ENCODE data around the gene SLC39A3.

The SLC39A3 gene

GRCh38 chr19:2711172-2711874 lies 28.5 kb downstream of the SLC39A3 start:
- DNase-seq (ENCODE audit: insufficient read length, low spot score) (no peak), FAIRE-seq (peak; percentile 62)
- no peak for TF ChIP-seq POLR2AphosphoS5 (IDR thresholded peaks at IDR 0.05; ENCODE audit: low read depth, low read length)

DNA sequence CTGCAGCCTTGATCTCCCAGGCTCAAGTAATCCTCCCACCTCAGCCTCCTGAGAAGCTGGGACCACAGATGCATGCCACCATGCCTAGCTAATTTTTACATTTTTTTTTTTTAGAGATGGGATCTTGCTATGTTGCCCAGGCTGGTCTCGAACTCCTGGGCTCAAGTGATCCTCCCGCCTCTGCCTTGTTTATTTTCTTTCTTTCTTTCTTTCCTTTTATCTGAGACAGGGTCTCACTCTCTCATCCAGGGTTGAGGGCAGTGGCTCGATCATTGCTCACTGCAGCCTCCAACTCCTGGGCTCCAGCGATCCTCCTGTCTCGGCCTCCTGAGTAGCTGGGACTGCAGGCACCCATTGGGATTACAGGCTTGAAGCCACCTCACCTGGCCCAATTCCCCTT lies 33.6 kb downstream of the SLC39A3 start:
- DNase-seq (ENCODE audit: insufficient read length, low spot score) (no peak), FAIRE-seq (no peak)

DNA sequence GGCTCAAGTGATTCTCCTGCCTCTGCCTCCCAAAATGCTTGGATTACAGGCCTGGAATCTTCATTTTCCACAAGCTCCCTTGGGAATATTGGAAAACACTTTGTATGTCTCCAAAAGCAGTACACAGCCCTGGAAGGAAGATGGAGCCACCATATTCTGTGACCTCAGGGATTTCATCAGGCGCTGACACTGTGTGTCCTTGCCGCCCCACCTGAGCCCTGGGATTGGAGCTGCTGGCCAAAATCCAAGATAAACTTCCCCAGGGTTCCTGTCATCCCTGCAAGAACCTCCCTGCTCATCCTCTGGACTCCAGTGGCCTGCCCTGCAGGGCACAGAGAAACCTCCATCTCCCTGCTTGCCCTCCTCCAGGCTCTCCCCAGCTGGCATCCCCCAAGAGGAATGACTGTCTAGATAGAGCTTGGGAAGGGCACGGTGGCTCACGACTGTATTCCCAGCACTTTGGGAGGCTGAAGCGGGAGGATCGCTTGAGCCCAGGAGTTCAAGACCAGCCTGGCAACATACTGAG lies 36.1 kb downstream of the SLC39A3 start:
- DNase-seq (ENCODE audit: insufficient read length, low spot score) (no peak), FAIRE-seq (no peak)
- TF ChIP-seq POLR2AphosphoS5 (IDR thresholded peaks at IDR 0.05; ENCODE audit: low read depth, low read length) = no peak
- no peak for TF ChIP-seq SPI1 (IDR thresholded peaks at IDR 0.05; ENCODE audit: low read depth, low read length)
- no peak for TF ChIP-seq TAF1 (IDR thresholded peaks at IDR 0.05; ENCODE audit: low read depth, low read length)
- TF ChIP-seq PAX5 (IDR thresholded peaks at IDR 0.05; ENCODE audit: insufficient read depth, low read length, severe bottlenecking) = no peak
- no peak for TF ChIP-seq POU2F2 (IDR thresholded peaks at IDR 0.05; ENCODE audit: low read depth, low read length)
- TF ChIP-seq POLR2A (IDR thresholded peaks at IDR 0.05; ENCODE audit: low read depth, low read length) = no peak

More for the DNA sequence above, 33.6 kb downstream of the SLC39A3 start:
- TF ChIP-seq PAX5 (IDR thresholded peaks at IDR 0.05; ENCODE audit: insufficient read depth, low read length, severe bottlenecking) (no peak), POU2F2 (IDR thresholded peaks at IDR 0.05; ENCODE audit: low read depth, low read length) (no peak), TAF1 (IDR thresholded peaks at IDR 0.05; ENCODE audit: low read depth, low read length) (no peak), POLR2A (IDR thresholded peaks at IDR 0.05; ENCODE audit: low read depth, low read length) (no peak), POLR2AphosphoS5 (IDR thresholded peaks at IDR 0.05; ENCODE audit: low read depth, low read length) (no peak), SPI1 (IDR thresholded peaks at IDR 0.05; ENCODE audit: low read depth, low read length) (no peak)

- DNase-seq (ENCODE audit: insufficient read length, low spot score) = no peak
- no peak for FAIRE-seq
- TF ChIP-seq POU2F2 (IDR thresholded peaks at IDR 0.05; ENCODE audit: low read depth, low read length) (no peak), PAX5 (IDR thresholded peaks at IDR 0.05; ENCODE audit: insufficient read depth, low read length, severe bottlenecking) (no peak), TAF1 (IDR thresholded peaks at IDR 0.05; ENCODE audit: low read depth, low read length) (no peak), POLR2AphosphoS5 (IDR thresholded peaks at IDR 0.05; ENCODE audit: low read depth, low read length) (no peak), POLR2A (IDR thresholded peaks at IDR 0.05; ENCODE audit: low read depth, low read length) (no peak), SPI1 (IDR thresholded peaks at IDR 0.05; ENCODE audit: low read depth, low read length) (no peak)
Observed at GRCh38 chr19:2703077-2703437, 36.8 kb downstream of the SLC39A3 start.

GRCh38 chr19:2702170-2703076 lies 37.4 kb downstream of the SLC39A3 start, which contains the start of gene GNG7:
Gene GNG7, minus strand, starts transcription at chr19:2702694. Its CDS starts 182,006 bp downstream, at chr19:2520688.
- FAIRE-seq = peak; percentile 91
- peak; percentile 99 for DNase-seq (ENCODE audit: insufficient read length, low spot score)
- TF ChIP-seq TAF1 (IDR thresholded peaks at IDR 0.05; ENCODE audit: low read depth, low read length) (no peak), POU2F2 (IDR thresholded peaks at IDR 0.05; ENCODE audit: low read depth, low read length) (no peak), POLR2AphosphoS5 (IDR thresholded peaks at IDR 0.05; ENCODE audit: low read depth, low read length) (no peak), PAX5 (IDR thresholded peaks at IDR 0.05; ENCODE audit: insufficient read depth, low read length, severe bottlenecking) (no peak), POLR2A (IDR thresholded peaks at IDR 0.05; ENCODE audit: low read depth, low read length) (no peak), SPI1 (IDR thresholded peaks at IDR 0.05; ENCODE audit: low read depth, low read length) (no peak)

- no peak for DNase-seq (ENCODE audit: insufficient read length, low spot score)
- TF ChIP-seq SPI1 (IDR thresholded peaks at IDR 0.05; ENCODE audit: low read depth, low read length) (no peak), TAF1 (IDR thresholded peaks at IDR 0.05; ENCODE audit: low read depth, low read length) (no peak), POU2F2 (IDR thresholded peaks at IDR 0.05; ENCODE audit: low read depth, low read length) (no peak), POLR2AphosphoS5 (IDR thresholded peaks at IDR 0.05; ENCODE audit: low read depth, low read length) (no peak), POLR2A (IDR thresholded peaks at IDR 0.05; ENCODE audit: low read depth, low read length) (no peak), PAX5 (IDR thresholded peaks at IDR 0.05; ENCODE audit: insufficient read depth, low read length, severe bottlenecking) (no peak)
- FAIRE-seq = no peak
Observed at GRCh38 chr19:2701361-2702169, 38.3 kb downstream of the SLC39A3 start.

- TF ChIP-seq POU2F2 (IDR thresholded peaks at IDR 0.05; ENCODE audit: low read depth, low read length) = no peak
- TF ChIP-seq SPI1 (IDR thresholded peaks at IDR 0.05; ENCODE audit: low read depth, low read length) = no peak
- no peak for TF ChIP-seq POLR2A (IDR thresholded peaks at IDR 0.05; ENCODE audit: low read depth, low read length)
- no peak for TF ChIP-seq POLR2AphosphoS5 (IDR thresholded peaks at IDR 0.05; ENCODE audit: low read depth, low read length)
- TF ChIP-seq TAF1 (IDR thresholded peaks at IDR 0.05; ENCODE audit: low read depth, low read length) = no peak
- no peak for TF ChIP-seq PAX5 (IDR thresholded peaks at IDR 0.05; ENCODE audit: insufficient read depth, low read length, severe bottlenecking)
- FAIRE-seq = no peak
- DNase-seq (ENCODE audit: insufficient read length, low spot score) = no peak
Observed at GRCh38 chr19:2700660-2701360, 39.0 kb downstream of the SLC39A3 start.

- TF ChIP-seq SPI1 (IDR thresholded peaks at IDR 0.05; ENCODE audit: low read depth, low read length) (no peak), POLR2AphosphoS5 (IDR thresholded peaks at IDR 0.05; ENCODE audit: low read depth, low read length) (no peak), TAF1 (IDR thresholded peaks at IDR 0.05; ENCODE audit: low read depth, low read length) (no peak), POU2F2 (IDR thresholded peaks at IDR 0.05; ENCODE audit: low read depth, low read length) (no peak), POLR2A (IDR thresholded peaks at IDR 0.05; ENCODE audit: low read depth, low read length) (no peak), PAX5 (IDR thresholded peaks at IDR 0.05; ENCODE audit: insufficient read depth, low read length, severe bottlenecking) (no peak)
- no peak for DNase-seq (ENCODE audit: insufficient read length, low spot score)
- no peak for FAIRE-seq
Observed at GRCh38 chr19:2699413-2700140, 40.2 kb downstream of the SLC39A3 start.

Measured in GM12891 (cell line).